OCI-LY7 (cell line): ENCODE results near the gene PKP1.

ENCODE experiments used
- EZH2phosphoT487 ChIP-seq: fragments of 200-600 bp; sonication (generic); IDR thresholded peaks from 2 replicates; pipeline ENCODE4 v1.6.1; 2018; ENCODE audit warnings: low read depth, borderline replicate concordance, mild to moderate bottlenecking, mixed run types, antibody characterized with exemption, low read length, moderate library complexity, mixed read lengths
- TF ChIP-seq, protein P1 (sequence below): fragments of 200-600 bp; sonication (generic); conservative IDR thresholded peaks from 2 replicates; pipeline ENCODE4 v1.5.1; 2014; ENCODE audit warnings: mild to moderate bottlenecking, antibody characterized with exemption, low read length, moderate library complexity, mixed read lengths

DNA sequence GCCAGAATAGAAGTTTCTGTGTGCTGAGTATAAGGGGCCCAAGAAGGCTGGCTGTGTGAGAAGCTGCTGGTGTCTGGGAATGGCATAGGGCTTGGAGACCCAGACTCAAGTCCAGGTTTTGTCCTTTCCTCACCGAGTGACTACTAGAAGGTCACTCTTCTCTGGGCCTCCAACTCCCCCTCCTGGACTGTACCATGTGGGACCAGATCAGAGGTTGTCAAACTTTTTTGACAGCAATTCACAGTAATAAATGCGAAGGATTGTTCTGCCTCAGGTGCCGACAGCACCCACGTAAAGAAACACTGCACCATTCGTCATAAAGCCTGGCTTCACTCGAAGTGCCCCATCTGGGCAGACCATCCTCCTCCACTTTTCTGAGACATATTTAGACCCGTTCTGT is 29.0 kb downstream of the PKP1 start:
- TF ChIP-seq, protein P1, sequence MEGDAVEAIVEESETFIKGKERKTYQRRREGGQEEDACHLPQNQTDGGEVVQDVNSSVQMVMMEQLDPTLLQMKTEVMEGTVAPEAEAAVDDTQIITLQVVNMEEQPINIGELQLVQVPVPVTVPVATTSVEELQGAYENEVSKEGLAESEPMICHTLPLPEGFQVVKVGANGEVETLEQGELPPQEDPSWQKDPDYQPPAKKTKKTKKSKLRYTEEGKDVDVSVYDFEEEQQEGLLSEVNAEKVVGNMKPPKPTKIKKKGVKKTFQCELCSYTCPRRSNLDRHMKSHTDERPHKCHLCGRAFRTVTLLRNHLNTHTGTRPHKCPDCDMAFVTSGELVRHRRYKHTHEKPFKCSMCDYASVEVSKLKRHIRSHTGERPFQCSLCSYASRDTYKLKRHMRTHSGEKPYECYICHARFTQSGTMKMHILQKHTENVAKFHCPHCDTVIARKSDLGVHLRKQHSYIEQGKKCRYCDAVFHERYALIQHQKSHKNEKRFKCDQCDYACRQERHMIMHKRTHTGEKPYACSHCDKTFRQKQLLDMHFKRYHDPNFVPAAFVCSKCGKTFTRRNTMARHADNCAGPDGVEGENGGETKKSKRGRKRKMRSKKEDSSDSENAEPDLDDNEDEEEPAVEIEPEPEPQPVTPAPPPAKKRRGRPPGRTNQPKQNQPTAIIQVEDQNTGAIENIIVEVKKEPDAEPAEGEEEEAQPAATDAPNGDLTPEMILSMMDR, result no peak
- TF ChIP-seq EZH2phosphoT487, result no peak
